Measurements from ENCODE around the gene ANKRD65. TPM values are rescaled to one million over a fixed set of nuclear protein-coding genes. Genes with fewer than 3 reads are reported as not detected.
A peak's percentile ranks its signal among the peaks of the same experiment; 100 is the strongest.

ANKRD65 gene
- total and polyA plus RNA-seq, 4 donors = 13.5 to 54.2 (median 31.9) TPM

DNA sequence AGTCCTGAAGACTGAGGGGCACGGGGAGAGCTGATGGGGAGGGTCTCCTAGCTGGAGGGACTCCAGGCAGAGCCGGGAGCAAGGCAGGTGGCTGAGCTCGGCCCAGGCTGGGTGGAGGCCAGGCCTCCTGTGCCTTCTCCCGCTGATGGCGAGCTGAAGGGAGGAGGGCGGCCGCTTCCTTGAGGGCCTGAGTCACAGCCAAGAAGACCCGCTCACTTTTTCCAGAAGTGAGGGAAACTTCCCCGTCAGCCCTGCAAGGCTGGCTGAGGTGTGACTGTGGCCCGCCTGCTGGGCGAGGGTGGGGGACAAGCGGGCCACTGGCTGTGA lies 12.7 kb upstream of the ANKRD65 start:
- peak overlapping the region; percentile 79 to 84 for H3K27ac ChIP-seq (ENCODE audit: low read depth in 1 of 2, low read length in 1 of 2)
- no peaks in the 10 kb centered on the region for H3K27me3 ChIP-seq (ENCODE audit: control insufficient read depth in 3 of 3, insufficient read depth in 3 of 3, low read length in 2 of 3)
- DNase-seq (peak; percentile 70 to 80 (median 72)), ATAC-seq (ENCODE audit: insufficient read depth, low FRiP score) (no peak)
- TF ChIP-seq, protein P1, sequence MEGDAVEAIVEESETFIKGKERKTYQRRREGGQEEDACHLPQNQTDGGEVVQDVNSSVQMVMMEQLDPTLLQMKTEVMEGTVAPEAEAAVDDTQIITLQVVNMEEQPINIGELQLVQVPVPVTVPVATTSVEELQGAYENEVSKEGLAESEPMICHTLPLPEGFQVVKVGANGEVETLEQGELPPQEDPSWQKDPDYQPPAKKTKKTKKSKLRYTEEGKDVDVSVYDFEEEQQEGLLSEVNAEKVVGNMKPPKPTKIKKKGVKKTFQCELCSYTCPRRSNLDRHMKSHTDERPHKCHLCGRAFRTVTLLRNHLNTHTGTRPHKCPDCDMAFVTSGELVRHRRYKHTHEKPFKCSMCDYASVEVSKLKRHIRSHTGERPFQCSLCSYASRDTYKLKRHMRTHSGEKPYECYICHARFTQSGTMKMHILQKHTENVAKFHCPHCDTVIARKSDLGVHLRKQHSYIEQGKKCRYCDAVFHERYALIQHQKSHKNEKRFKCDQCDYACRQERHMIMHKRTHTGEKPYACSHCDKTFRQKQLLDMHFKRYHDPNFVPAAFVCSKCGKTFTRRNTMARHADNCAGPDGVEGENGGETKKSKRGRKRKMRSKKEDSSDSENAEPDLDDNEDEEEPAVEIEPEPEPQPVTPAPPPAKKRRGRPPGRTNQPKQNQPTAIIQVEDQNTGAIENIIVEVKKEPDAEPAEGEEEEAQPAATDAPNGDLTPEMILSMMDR (IDR thresholded peaks at IDR 0.05; ENCODE audit: control extremely low read depth, extremely low read depth) = no peak
- no peak overlapping the region for H3K4me3 ChIP-seq
- 8 to 10% methylated on average over 12 of the region's 12 CpGs for WGBS, 2 donors
- peaks cover 0 to 72% (median 50%) of the 10 kb centered on the region in 5 donors for H3K4me1 ChIP-seq (ENCODE audit: control insufficient read depth in 5 of 5, insufficient read depth in 5 of 5, low read length in 5 of 5)
- peaks cover 0 to under 1% (median 0%) of the 10 kb centered on the region in 4 donors for H3K36me3 ChIP-seq (ENCODE audit: control insufficient read depth in 4 of 4, insufficient read depth in 4 of 4, low read length in 4 of 4)
- no peaks in the 10 kb centered on the region for H3K9me3 ChIP-seq (ENCODE audit: control insufficient read depth in 4 of 4, insufficient read depth in 3 of 4, low read length in 3 of 4)
- H3K9ac ChIP-seq (ENCODE audit: insufficient read depth in 1 of 2, low read length in 2 of 2) = no peak overlapping the region

- no peak overlapping the region for H3K4me3 ChIP-seq
- ATAC-seq (ENCODE audit: insufficient read depth, low FRiP score) (peak; percentile 59), DNase-seq (peak; percentile 63 to 78 (median 75))
- H3K27me3 ChIP-seq (ENCODE audit: control insufficient read depth in 3 of 3, insufficient read depth in 3 of 3, low read length in 2 of 3) = no peaks in the 10 kb centered on the region
- H3K36me3 ChIP-seq (ENCODE audit: control insufficient read depth in 4 of 4, insufficient read depth in 4 of 4, low read length in 4 of 4) = no peaks in the 10 kb centered on the region
- H3K9me3 ChIP-seq (ENCODE audit: control insufficient read depth in 4 of 4, insufficient read depth in 3 of 4, low read length in 3 of 4) = no peaks in the 10 kb centered on the region
- TF ChIP-seq, protein P1 (IDR thresholded peaks at IDR 0.05; ENCODE audit: control extremely low read depth, extremely low read depth) = no peak
- H3K9ac ChIP-seq (ENCODE audit: insufficient read depth in 1 of 2, low read length in 2 of 2) = no peak overlapping the region
- H3K27ac ChIP-seq (ENCODE audit: low read depth in 1 of 2, low read length in 1 of 2) = peak overlapping the region; percentile 79 to 84
- 42 to 53% methylated on average over 34 of the region's 34 CpGs for WGBS, 2 donors
- H3K4me1 ChIP-seq (ENCODE audit: control insufficient read depth in 5 of 5, insufficient read depth in 5 of 5, low read length in 5 of 5) = peaks cover 0 to 72% (median 52%) of the 10 kb centered on the region in 5 donors
Measured at GRCh38 chr1:1432951-1433803, 12.1 kb upstream of the ANKRD65 start.

DNA sequence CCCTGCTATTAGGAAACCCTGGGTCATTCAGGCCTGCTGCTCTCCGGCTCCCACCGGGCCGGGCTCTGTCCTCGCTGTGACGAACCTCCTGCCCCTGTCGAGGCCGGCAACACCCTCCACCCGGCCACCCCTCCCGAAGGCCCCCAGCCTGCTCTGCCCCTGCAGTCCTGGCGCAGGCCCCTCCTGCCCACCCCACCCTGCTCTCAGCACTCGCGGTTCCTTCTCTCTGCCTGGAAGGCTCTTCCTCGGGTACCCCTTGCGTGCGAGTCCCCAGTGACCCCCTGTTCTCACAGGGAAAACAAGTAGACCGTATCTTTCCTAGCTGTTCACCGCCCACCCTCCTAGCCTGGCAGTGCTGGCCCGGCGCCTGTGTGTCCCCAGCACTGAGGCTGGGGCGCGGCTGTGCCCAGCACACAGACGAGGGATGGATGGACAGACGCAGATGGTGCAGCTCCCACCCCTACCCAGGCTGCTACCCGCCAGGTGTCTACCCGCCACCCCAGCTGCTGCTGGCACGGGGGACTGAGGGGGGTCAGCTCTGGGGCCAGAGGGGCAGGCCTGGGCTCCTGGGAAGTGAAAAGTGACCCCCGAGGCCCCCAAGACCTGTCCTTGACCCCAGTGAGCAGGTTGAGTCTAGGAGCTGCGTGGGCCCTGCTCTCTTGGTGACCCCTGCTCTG lies 11.3 kb upstream of the ANKRD65 start:
- ATAC-seq (ENCODE audit: insufficient read depth, low FRiP score) (no peak), DNase-seq (no peak)
- Histone ChIP-seq H3K36me3 (ENCODE audit: control insufficient read depth in 4 of 4, insufficient read depth in 4 of 4, low read length in 4 of 4) (no peaks in the 10 kb centered on the region), H3K4me3 (no peak overlapping the region), H3K4me1 (ENCODE audit: control insufficient read depth in 5 of 5, insufficient read depth in 5 of 5, low read length in 5 of 5) (peaks cover 0 to 72% (median 52%) of the 10 kb centered on the region in 5 donors), H3K27ac (ENCODE audit: low read depth in 1 of 2, low read length in 1 of 2) (peak overlapping the region; percentile 69 to 84), H3K27me3 (ENCODE audit: control insufficient read depth in 3 of 3, insufficient read depth in 3 of 3, low read length in 2 of 3) (no peaks in the 10 kb centered on the region), H3K9me3 (ENCODE audit: control insufficient read depth in 4 of 4, insufficient read depth in 3 of 4, low read length in 3 of 4) (no peaks in the 10 kb centered on the region), H3K9ac (ENCODE audit: insufficient read depth in 1 of 2, low read length in 2 of 2) (no peak overlapping the region)
- WGBS, 2 donors = 64 to 78% methylated on average over 28 of the region's 28 CpGs
- TF ChIP-seq, protein P1 (IDR thresholded peaks at IDR 0.05; ENCODE audit: control extremely low read depth, extremely low read depth) = no peak
